H54 (cell line): ENCODE data around the gene CHADL.
A peak's percentile ranks its signal among the peaks of the same experiment; 100 is the strongest.

ENCODE experiments used
- DNase-seq: peaks from one replicate; pipeline ENCODE4 v3.0.0; 2011; ENCODE audit warnings: low spot score, mixed read lengths; ENCODE audit not compliant: insufficient read length
- FAIRE-seq: peaks from 3 replicates; lab custom pipeline; 2011; peaks lifted over from hg19 to GRCh38; lab: Jason Lieb, UNC
- POLR2A ChIP-seq: IDR thresholded peaks from 2 replicates; pipeline ENCODE4 v1.6.1; 2011; ENCODE audit warnings: low read depth, mild to moderate bottlenecking, low read length

CHADL gene

GRCh38 chr22:41230401-41230785 is 10.3 kb downstream of the CHADL start:
- DNase-seq (no peak), FAIRE-seq (no peak)
- TF ChIP-seq POLR2A = no peak

GRCh38 chr22:41229730-41230400 is 10.9 kb downstream of the CHADL start:
- no peak for FAIRE-seq
- no peak for DNase-seq

GRCh38 chr22:41229215-41229614 is 11.5 kb downstream of the CHADL start:
- DNase-seq (no peak), FAIRE-seq (no peak)
- no peak for TF ChIP-seq POLR2A

More at GRCh38 chr22:41229730-41230400, 10.9 kb downstream of the CHADL start:
- no peak for TF ChIP-seq POLR2A

GRCh38 chr22:41226723-41227655 is 13.7 kb downstream of the CHADL start:
- FAIRE-seq (no peak), DNase-seq (no peak)
- no peak for TF ChIP-seq POLR2A

- FAIRE-seq (no peak), DNase-seq (no peak)
- TF ChIP-seq POLR2A = no peak
Measured at GRCh38 chr22:41223535-41223934, 17.2 kb downstream of the CHADL start.

- FAIRE-seq (no peak), DNase-seq (no peak)
- no peak for TF ChIP-seq POLR2A
Measured at GRCh38 chr22:41222846-41223507, 17.8 kb downstream of the CHADL start.

GRCh38 chr22:41217553-41218157 is 23.1 kb downstream of the CHADL start:
- no peak for FAIRE-seq
- no peak for DNase-seq
- no peak for TF ChIP-seq POLR2A

GRCh38 chr22:41216984-41217383 is 23.7 kb downstream of the CHADL start:
- DNase-seq (no peak), FAIRE-seq (no peak)
- TF ChIP-seq POLR2A = no peak

- DNase-seq = no peak
- FAIRE-seq = no peak
- no peak for TF ChIP-seq POLR2A
Measured at GRCh38 chr22:41215926-41216325, 24.8 kb downstream of the CHADL start.

GRCh38 chr22:41215409-41215808 is 25.3 kb downstream of the CHADL start:
- FAIRE-seq (no peak), DNase-seq (no peak)
- no peak for TF ChIP-seq POLR2A

- DNase-seq (no peak), FAIRE-seq (no peak)
- TF ChIP-seq POLR2A = no peak
Measured at GRCh38 chr22:41206719-41207118, 34.0 kb downstream of the CHADL start.

- peak; percentile 81 for FAIRE-seq
- peak; percentile 57 for TF ChIP-seq POLR2A
Measured at GRCh38 chr22:41204992-41205900, 35.5 kb downstream of the CHADL start, which contains the start of gene L3MBTL2. TSS of gene L3MBTL2 (plus strand) at chr22:41205312. CDS start at chr22:41205363, 51 bp downstream.

More at GRCh38 chr22:41204992-41205900, 35.5 kb downstream of the CHADL start, which contains the start of gene L3MBTL2:
- peak; percentile 94 for DNase-seq
